Measurements from ENCODE around the gene ITGB3. TPM values are rescaled to one million over a fixed set of nuclear protein-coding genes. Genes with fewer than 3 reads are reported as not detected.

Gene ITGB3
- total and polyA plus RNA-seq, 10 of the 15 experiments (the other 5 are each of a cell fraction or from before 2014, with no cell fraction given), result 0.69 to 22.8 (median 13.6) TPM

GRCh38 chr17:47203984-47204721 is 49.5 kb upstream of the ITGB3 start:
- intact Hi-C loops (cut with micrococcal nuclease; ENCODE audit: unreplicated experiment), result loop anchor here (2.0 kb wide), 1 partner anchor 15 kb away; the partner anchor contains the start of gene CDC27
- BruUV-seq (replicated peaks), result no TSS peak
- 0 out of 2 replicates have a peak, but pooled peaks have one; percentile 3 for TF ChIP-seq LARP7 (IDR thresholded peaks at IDR 0.05)
- no peak for TF ChIP-seq NR2C1 (IDR thresholded peaks at IDR 0.05)
- TF ChIP-seq TCF3 (IDR thresholded peaks at IDR 0.05; ENCODE audit: borderline replicate concordance, insufficient read depth, low read depth, low read length), result 0 out of 2 replicates have a peak, but pooled peaks have one; percentile 47
- TF ChIP-seq CREM (IDR thresholded peaks at IDR 0.05; ENCODE audit: low read depth), result no peak
- TF ChIP-seq ETV6 (conservative IDR thresholded peaks at IDR 0.05 in 1 of 2, IDR thresholded peaks at IDR 0.05 in 1 of 2; ENCODE audit: borderline replicate concordance in 1 of 2, low read depth in 1 of 2), result peak in 1 of 2 experiments; percentile 11; a peak in 1 of 4 replicates
- TF ChIP-seq IKZF1 (conservative IDR thresholded peaks at IDR 0.05), result peak; percentile 39
- no peak for TF ChIP-seq ESRRA (IDR thresholded peaks at IDR 0.05; ENCODE audit: low read length)
- no peak for TF ChIP-seq CEBPZ (IDR thresholded peaks at IDR 0.05; ENCODE audit: low read depth, low read length)
- TF ChIP-seq PKNOX1 (IDR thresholded peaks at IDR 0.05), result no peak
- no peak for TF ChIP-seq JUND (IDR thresholded peaks at IDR 0.05; ENCODE audit: low read depth, low read length)
- TF ChIP-seq IKZF2 (IDR thresholded peaks at IDR 0.05), result peak; percentile 23 to 24; a peak in 2 of 4 replicates
- TF ChIP-seq TCF7 (IDR thresholded peaks at IDR 0.05; ENCODE audit: borderline replicate concordance), result no peak
- no peak for TF ChIP-seq ZNF207 (IDR thresholded peaks at IDR 0.05; ENCODE audit: borderline replicate concordance)
- no peak for TF ChIP-seq ATF3 (IDR thresholded peaks at IDR 0.05; ENCODE audit: borderline replicate concordance, extremely low read depth, low read depth, low read length)
- TF ChIP-seq MTA2 (IDR thresholded peaks at IDR 0.05; ENCODE audit: low read depth), result peak; percentile 16; the same call in 1 of the 2 replicates
- no peak for TF ChIP-seq SMC3 (IDR thresholded peaks at IDR 0.05; ENCODE audit: borderline replicate concordance, low read length)
- no peak for TF ChIP-seq NR2F1 (conservative IDR thresholded peaks at IDR 0.05)
- no peak for TF ChIP-seq CBX3 (IDR thresholded peaks at IDR 0.05; ENCODE audit: borderline replicate concordance, low read depth)

More at GRCh38 chr17:47203984-47204721, 49.5 kb upstream of the ITGB3 start:
- in situ Hi-C loops (cut with MboI), result no loop called here
- Histone ChIP-seq H4K20me1 (ENCODE audit: control insufficient read depth, insufficient read depth) (no peaks in the 10 kb centered on the region), H2AFZ (ENCODE audit: control insufficient read depth, low read depth, low read length) (peak overlapping the region; percentile 87), H3K4me1 (ENCODE audit: control insufficient read depth, insufficient read depth, low read length) (peaks cover 74% of the 10 kb centered on the region), H3K27me3 (replicated peaks in 1 of 2; ENCODE audit: control insufficient read depth in 2 of 2, insufficient read depth in 2 of 2, low read length in 1 of 2) (no peaks in the 10 kb centered on the region), H3K9me3 (replicated peaks; ENCODE audit: control insufficient read depth, insufficient read depth, low read length) (no peaks in the 10 kb centered on the region), H3K36me3 (ENCODE audit: control insufficient read depth in 2 of 2, insufficient read depth in 2 of 2, low read length in 1 of 2) (no peaks in the 10 kb centered on the region), H3K4me3 (peak overlapping the region; percentile 11; the same call in 1 of the 2 replicates), H3K27ac (ENCODE audit: control insufficient read depth, insufficient read depth) (peak overlapping the region; percentile 68), H3K9ac (ENCODE audit: control insufficient read depth, insufficient read depth, low read length) (peak overlapping the region; percentile 3), H3K4me2 (ENCODE audit: control insufficient read depth, insufficient read depth) (peak overlapping the region; percentile 85), H3K79me2 (ENCODE audit: control insufficient read depth, insufficient read depth, low read length) (no peaks in the 10 kb centered on the region)
- FAIRE-seq (no peak), ATAC-seq (peak; percentile 44), DNase-seq (ENCODE audit: low read depth, low spot score) (no peak)
- ChIA-PET RAD21 (ENCODE audit: unreplicated experiment) (interaction anchor here (0.6 to 4.2 kb wide), 10 partner anchors 12 to 112 kb away, joined by 3 to 21 read pairs (median 7); partner anchors contain the start of gene CDC27), SMC1A (ENCODE audit: uncharacterized antibody, unreplicated experiment) (interaction anchor here (0.8 to 9.3 kb wide), 12 partner anchors 10 to 83 kb away, joined by 3 to 79 read pairs (median 6); partner anchors contain the start of gene CDC27), POLR2A (interaction anchor here (0.6 to 4.4 kb wide), 11 partner anchors 11 to 107 kb away, joined by 3 to 46 read pairs (median 3); partner anchors contain the start of gene CDC27), CTCF (interaction anchor here (0.7 to 5.9 kb wide), 7 partner anchors 16 to 1017 kb away, joined by 3 to 40 read pairs (median 3); no protein-coding TSS in a partner anchor)
- 7% methylated on average over 6 of the region's 6 CpGs for WGBS (ENCODE audit: insufficient coverage, insufficient replicate concordance, low lambda C conversion rate, missing lambda C conversion rate)
